Neural crest cell (in vitro differentiated cells): Measurements from ENCODE around the gene AKAP13. TPM values are rescaled to one million over a fixed set of nuclear protein-coding genes. Genes with fewer than 3 reads are reported as not detected.

ENCODE experiments used
- DNase-seq: peaks from one replicate; pipeline ENCODE4 v3.0.0; 2021; ENCODE audit warnings: low read depth, mixed read lengths, low spot score
- H3K27ac Mint-ChIP-seq: one replicate; pipeline ENCODE4 v1.8.0; 2021; ENCODE audit warnings: mild to moderate bottlenecking, mixed read lengths; ENCODE audit not compliant: unreplicated experiment
- H3K27me3 Mint-ChIP-seq: 2 replicates; pipeline ENCODE4 v1.8.0; 2021; ENCODE audit warnings: low read depth, mild to moderate bottlenecking, mixed read lengths
- H3K36me3 Mint-ChIP-seq: 2 replicates; pipeline ENCODE4 v1.8.0; 2021; ENCODE audit warnings: low read depth, mild to moderate bottlenecking, mixed read lengths
- H3K4me1 Mint-ChIP-seq: 2 replicates; pipeline ENCODE4 v1.8.0; 2021; ENCODE audit warnings: mixed read lengths
- H3K4me3 Mint-ChIP-seq: one replicate; pipeline ENCODE4 v1.8.0; 2021; ENCODE audit warnings: mild to moderate bottlenecking, mixed read lengths
- H3K9me3 Mint-ChIP-seq: 2 replicates; pipeline ENCODE4 v1.8.0; 2021; ENCODE audit warnings: mixed read lengths
- CTCF ChIP-seq: fragments of 200-600 bp; sonication (generic); conservative IDR thresholded peaks from 2 replicates; pipeline ENCODE4 v1.5.0; 2021; ENCODE audit warnings: antibody characterized with exemption, mild to moderate bottlenecking
- total RNA-seq: library from RNA; stranded (reverse); gene quantifications from 2 replicates; pipeline ENCODE4 v1.2.1, GENCODE V29; 2021

The AKAP13 gene
- total RNA-seq, 1 donor from 2014 or later = 81.3 TPM

DNA sequence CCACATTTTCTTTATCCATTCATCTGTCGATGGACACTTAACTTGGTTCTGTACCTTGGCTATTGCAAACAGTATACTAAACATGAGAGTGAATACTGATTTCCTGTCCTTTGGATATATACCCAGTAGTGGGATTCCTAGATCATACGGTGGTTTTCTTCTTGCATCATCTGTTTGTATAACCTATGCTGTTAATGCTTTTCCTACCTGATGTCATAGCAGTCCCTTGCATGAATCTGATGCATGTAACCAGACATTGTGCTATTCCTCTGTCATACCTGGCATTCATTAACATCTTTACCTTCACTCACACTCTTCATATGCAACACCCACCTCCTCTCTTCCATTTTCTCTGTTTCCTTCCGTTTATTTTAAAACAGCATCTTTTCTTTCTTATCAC, 229.1 kb downstream of the AKAP13 start:
- no peaks in the 10 kb centered on the region for H3K9me3 Mint-ChIP-seq
- no peak overlapping the region for H3K27ac Mint-ChIP-seq
- peaks cover 25% of the 10 kb centered on the region for H3K4me1 Mint-ChIP-seq

DNA sequence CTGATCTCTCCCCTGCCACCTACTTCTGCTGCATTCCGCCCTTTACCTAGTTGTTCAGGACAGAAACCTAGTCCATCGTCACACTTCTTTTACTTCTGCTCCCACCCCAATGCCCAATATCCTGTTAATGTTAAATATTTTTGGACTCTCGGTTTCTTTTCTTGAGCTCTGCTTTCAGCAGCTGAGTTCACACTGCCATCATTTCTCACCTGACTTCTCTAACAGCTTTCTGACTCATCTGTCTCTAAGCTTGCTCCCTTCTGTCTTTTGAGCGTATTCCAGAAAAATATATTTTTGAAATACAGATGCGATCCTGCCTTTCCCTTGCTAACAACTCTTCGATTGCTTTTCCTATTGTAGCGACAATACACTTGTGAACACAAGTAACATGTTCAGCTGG, 231.0 kb downstream of the AKAP13 start:
- no peak for DNase-seq
- Mint-ChIP-seq H3K4me3 (no peak overlapping the region), H3K27ac (peak overlapping the region; percentile 19), H3K36me3 (peaks cover 5% of the 10 kb centered on the region), H3K4me1 (peaks cover 35% of the 10 kb centered on the region), H3K27me3 (no peaks in the 10 kb centered on the region), H3K9me3 (no peaks in the 10 kb centered on the region)
- TF ChIP-seq CTCF = no peak

More for the DNA sequence above, 229.1 kb downstream of the AKAP13 start:
- H3K27me3 Mint-ChIP-seq = no peaks in the 10 kb centered on the region
- no peak for TF ChIP-seq CTCF
- no peak overlapping the region for H3K4me3 Mint-ChIP-seq
- DNase-seq = no peak
- H3K36me3 Mint-ChIP-seq = peaks cover 5% of the 10 kb centered on the region

GRCh38 chr15:85614059-85614458, 233.7 kb downstream of the AKAP13 start:
- Mint-ChIP-seq H3K36me3 (peaks cover 3% of the 10 kb centered on the region), H3K4me3 (no peak overlapping the region), H3K27me3 (no peaks in the 10 kb centered on the region), H3K9me3 (no peaks in the 10 kb centered on the region), H3K27ac (no peak overlapping the region), H3K4me1 (peaks cover 26% of the 10 kb centered on the region)
- no peak for TF ChIP-seq CTCF
- DNase-seq = no peak

DNA sequence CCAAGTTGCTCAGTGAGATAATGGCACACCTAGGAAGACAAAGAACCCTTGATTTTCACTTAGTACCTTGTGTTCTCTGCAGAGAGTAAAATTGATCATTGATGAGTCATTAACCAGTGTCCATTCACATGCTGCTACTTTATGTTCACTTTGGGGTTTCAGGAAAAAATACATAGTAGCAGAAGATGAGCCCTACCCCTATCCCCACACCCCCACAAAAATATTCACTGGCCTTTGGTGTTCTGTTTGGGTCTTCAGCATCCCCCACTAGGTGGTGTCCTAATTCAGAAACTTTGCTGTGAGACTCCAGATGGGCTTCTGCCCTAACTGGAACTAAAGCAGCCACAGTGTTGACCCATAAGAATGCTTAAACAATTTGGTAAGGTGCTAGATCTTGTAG, 235.5 kb downstream of the AKAP13 start:
- peak; percentile 57 for TF ChIP-seq CTCF
- Mint-ChIP-seq H3K27me3 (no peaks in the 10 kb centered on the region), H3K4me1 (peaks cover 21% of the 10 kb centered on the region), H3K9me3 (no peaks in the 10 kb centered on the region), H3K36me3 (peaks cover 3% of the 10 kb centered on the region), H3K27ac (no peak overlapping the region), H3K4me3 (no peak overlapping the region)
- no peak for DNase-seq

DNA sequence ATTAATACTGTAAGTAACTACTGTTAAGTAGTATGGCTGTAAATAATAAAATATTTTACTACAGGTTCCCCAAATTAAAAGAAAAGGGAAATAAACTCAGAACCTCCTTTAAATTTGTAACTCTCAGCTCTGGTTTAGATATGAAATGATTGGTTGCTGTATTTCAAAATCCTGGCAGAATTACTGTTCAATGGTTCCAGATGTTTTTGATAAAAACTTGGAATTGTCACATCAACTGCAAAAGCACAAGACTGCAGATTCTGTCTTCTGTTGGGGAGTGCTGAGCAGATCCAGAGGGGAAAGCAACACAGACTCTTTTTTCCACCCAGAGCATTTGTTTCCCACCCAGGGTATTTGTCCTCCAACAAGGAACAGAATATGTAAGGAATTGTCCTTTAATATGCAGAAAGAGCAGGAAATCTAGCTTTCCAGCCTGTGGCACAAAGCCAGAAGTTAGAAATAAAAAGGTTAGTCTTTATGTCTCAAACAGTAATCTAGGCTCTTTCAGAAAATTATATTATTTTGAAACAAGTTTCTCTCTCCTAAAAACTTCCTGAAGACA, 236.2 kb downstream of the AKAP13 start:
- peaks cover 1% of the 10 kb centered on the region for H3K36me3 Mint-ChIP-seq
- TF ChIP-seq CTCF = no peak
- H3K4me1 Mint-ChIP-seq = peaks cover 14% of the 10 kb centered on the region
- no peak for DNase-seq
- H3K27me3 Mint-ChIP-seq = no peaks in the 10 kb centered on the region
- no peak overlapping the region for H3K27ac Mint-ChIP-seq
- no peaks in the 10 kb centered on the region for H3K9me3 Mint-ChIP-seq
- H3K4me3 Mint-ChIP-seq = no peak overlapping the region

DNA sequence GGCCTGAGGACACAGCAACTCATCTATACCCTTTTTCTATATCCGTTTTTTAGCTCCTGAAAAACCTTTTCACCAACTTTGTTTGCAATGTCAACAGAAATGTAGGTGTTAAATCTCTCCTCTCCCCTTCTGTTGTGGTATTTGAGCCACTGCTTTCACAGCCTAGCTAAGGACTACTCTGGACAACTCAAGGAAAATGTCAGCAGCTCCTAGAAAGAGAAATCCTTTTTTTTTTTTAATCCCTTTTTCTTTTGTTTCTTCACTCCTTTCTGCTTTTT, 237.8 kb downstream of the AKAP13 start:
- Mint-ChIP-seq H3K27me3 (no peaks in the 10 kb centered on the region), H3K27ac (no peak overlapping the region), H3K4me1 (peaks cover 21% of the 10 kb centered on the region), H3K4me3 (no peak overlapping the region), H3K9me3 (no peaks in the 10 kb centered on the region), H3K36me3 (no peaks in the 10 kb centered on the region)
- TF ChIP-seq CTCF = no peak
- DNase-seq = no peak
